Kidney epithelial cell (primary cell): Measurements from ENCODE around the gene ASCC3. TPM values are rescaled to one million over a fixed set of nuclear protein-coding genes. Genes with fewer than 3 reads are reported as not detected.
A peak's percentile ranks its signal among the peaks of the same experiment; 100 is the strongest.

Source experiments
- DNase-seq: peaks from one replicate; pipeline ENCODE4 v3.0.0-alpha.2; 2010; ENCODE audit warnings: low read depth
- H3K27me3 ChIP-seq: 2 replicates; pipeline ENCODE4 v1.6.0; 2011; ENCODE audit warnings: low read length; ENCODE audit not compliant: control insufficient read depth, insufficient read depth
- H3K36me3 ChIP-seq: 2 replicates; pipeline ENCODE4 v1.5.1; 2011; ENCODE audit warnings: low read length; ENCODE audit not compliant: control insufficient read depth, insufficient read depth
- H3K4me3 ChIP-seq: 2 replicates; pipeline ENCODE4 v1.5.1; 2011; ENCODE audit warnings: low read depth, mild to moderate bottlenecking, control low read depth, low read length
- total RNA-seq: library from RNA; depleted of rRNA; stranded (reverse); fragments of >200 nt; gene quantifications from 2 replicates; pipeline ENCODE4 v1.2.3, GENCODE V29; 2015
- TF ChIP-seq, protein P1 (sequence below): IDR thresholded peaks from 2 replicates; pipeline ENCODE4 v1.5.1; 2011; ENCODE audit warnings: mild to moderate bottlenecking, moderate library complexity, low read length, control low read depth, inconsistent platforms; ENCODE audit not compliant: insufficient read depth, poor library complexity, severe bottlenecking

The ASCC3 gene
- total RNA-seq, 1 donor from 2014 or later = 41.9 TPM

DNA sequence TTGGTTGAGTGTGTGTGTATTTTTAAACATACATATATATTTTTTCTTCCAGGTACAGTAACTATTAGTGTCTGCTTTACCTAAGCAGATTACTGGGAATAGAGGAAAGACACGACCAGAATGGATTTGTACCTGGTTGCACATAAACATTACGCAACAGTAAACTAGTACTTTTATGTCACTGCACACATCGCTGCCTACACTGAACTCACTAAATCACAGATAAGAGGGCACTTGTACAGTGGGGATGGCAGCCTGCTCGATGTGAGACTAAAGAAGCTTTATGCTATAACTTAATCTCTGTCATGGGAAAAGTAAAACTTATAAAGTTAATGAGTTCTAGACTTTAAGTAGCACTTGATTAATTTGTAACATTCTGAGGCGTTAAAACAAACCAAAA, 326.9 kb downstream of the ASCC3 start:
- no peaks in the 10 kb centered on the region for H3K27me3 ChIP-seq
- TF ChIP-seq, protein P1, sequence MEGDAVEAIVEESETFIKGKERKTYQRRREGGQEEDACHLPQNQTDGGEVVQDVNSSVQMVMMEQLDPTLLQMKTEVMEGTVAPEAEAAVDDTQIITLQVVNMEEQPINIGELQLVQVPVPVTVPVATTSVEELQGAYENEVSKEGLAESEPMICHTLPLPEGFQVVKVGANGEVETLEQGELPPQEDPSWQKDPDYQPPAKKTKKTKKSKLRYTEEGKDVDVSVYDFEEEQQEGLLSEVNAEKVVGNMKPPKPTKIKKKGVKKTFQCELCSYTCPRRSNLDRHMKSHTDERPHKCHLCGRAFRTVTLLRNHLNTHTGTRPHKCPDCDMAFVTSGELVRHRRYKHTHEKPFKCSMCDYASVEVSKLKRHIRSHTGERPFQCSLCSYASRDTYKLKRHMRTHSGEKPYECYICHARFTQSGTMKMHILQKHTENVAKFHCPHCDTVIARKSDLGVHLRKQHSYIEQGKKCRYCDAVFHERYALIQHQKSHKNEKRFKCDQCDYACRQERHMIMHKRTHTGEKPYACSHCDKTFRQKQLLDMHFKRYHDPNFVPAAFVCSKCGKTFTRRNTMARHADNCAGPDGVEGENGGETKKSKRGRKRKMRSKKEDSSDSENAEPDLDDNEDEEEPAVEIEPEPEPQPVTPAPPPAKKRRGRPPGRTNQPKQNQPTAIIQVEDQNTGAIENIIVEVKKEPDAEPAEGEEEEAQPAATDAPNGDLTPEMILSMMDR = no peak
- no peak overlapping the region for H3K4me3 ChIP-seq
- DNase-seq = peak; percentile 52
- no peaks in the 10 kb centered on the region for H3K36me3 ChIP-seq

GRCh38 chr6:100553243-100553642, 327.9 kb downstream of the ASCC3 start:
- Histone ChIP-seq H3K27me3 (no peaks in the 10 kb centered on the region), H3K36me3 (no peaks in the 10 kb centered on the region), H3K4me3 (no peak overlapping the region)
- no peak for DNase-seq
- TF ChIP-seq, protein P1 = no peak

DNA sequence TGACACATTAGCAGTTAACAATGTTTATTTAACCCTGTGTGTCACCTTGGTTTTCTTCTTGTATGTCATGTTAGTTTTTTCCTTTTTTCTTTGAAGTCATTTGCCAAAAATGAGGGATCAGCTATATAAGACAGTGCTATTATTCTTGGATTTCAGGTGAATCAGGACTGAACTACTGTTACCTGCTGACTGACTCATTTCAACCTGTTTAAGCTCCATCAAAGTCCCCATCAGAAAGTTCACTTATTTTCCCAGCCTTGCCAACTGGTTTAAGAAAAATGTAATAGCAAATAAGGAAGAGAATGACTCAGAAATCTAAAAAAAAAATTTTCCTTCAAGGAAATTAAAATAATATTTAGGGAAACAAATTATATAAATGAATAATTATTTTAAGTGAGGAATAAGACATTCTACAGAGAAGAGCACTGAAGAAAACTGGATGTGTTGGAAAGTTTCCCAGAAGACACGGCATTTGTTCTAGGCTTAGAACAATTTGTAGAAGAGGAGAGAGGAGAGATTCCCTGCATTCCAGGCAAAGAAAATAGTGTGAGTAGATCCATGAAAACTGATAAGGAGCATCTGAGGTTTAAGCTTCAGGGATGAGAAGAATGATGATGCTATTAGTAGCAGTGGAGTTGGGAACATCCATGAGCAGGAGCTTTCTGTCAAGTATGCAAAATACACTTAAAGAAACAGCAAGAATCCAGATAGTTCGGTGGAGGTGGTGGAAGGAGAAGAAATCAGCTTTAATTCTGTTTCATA, 331.5 kb downstream of the ASCC3 start:
- H3K4me3 ChIP-seq = no peak overlapping the region
- TF ChIP-seq, protein P1 = no peak
- no peaks in the 10 kb centered on the region for H3K36me3 ChIP-seq
- H3K27me3 ChIP-seq = no peaks in the 10 kb centered on the region
- DNase-seq = no peak

GRCh38 chr6:100538086-100538485, 343.0 kb downstream of the ASCC3 start:
- H3K36me3 ChIP-seq = no peaks in the 10 kb centered on the region

GRCh38 chr6:100518588-100518987, 362.5 kb downstream of the ASCC3 start:
- no peak for DNase-seq
- H3K27me3 ChIP-seq = no peaks in the 10 kb centered on the region
- no peaks in the 10 kb centered on the region for H3K36me3 ChIP-seq
- H3K4me3 ChIP-seq = no peak overlapping the region
- TF ChIP-seq, protein P1 = no peak

More at GRCh38 chr6:100538086-100538485, 343.0 kb downstream of the ASCC3 start:
- peak; percentile 31 for DNase-seq
- Histone ChIP-seq H3K4me3 (no peak overlapping the region), H3K27me3 (no peaks in the 10 kb centered on the region)
- TF ChIP-seq, protein P1 = no peak

GRCh38 chr6:100517633-100518032, 363.5 kb downstream of the ASCC3 start:
- no peaks in the 10 kb centered on the region for H3K27me3 ChIP-seq
- TF ChIP-seq, protein P1 = no peak
- no peaks in the 10 kb centered on the region for H3K36me3 ChIP-seq
- DNase-seq = no peak
- no peak overlapping the region for H3K4me3 ChIP-seq
